Tibial nerve (tissue), 3 donors: Measurements from ENCODE around the gene RRAS2.

Experiments
- CTCF ChIP-seq, 5 experiments: fragments of 200-600 bp in 3 of 5; fragments of 450-650 bp in 2 of 5; sonication (generic) in 3 of 5; IDR thresholded peaks; one replicate each; pipeline ENCODE4 v1.5.1; 2016 to 2019; ENCODE audit warnings: antibody characterized with exemption in 5 of 5, mild to moderate bottlenecking in 3 of 5, moderate library complexity in 2 of 5
- POLR2A ChIP-seq, 2 donors: fragments of 450-650 bp; IDR thresholded peaks; one replicate each; pipeline ENCODE4 v1.6.1; 2017; ENCODE audit warnings: antibody characterized with exemption in 2 of 2, mild to moderate bottlenecking in 2 of 2, moderate library complexity in 2 of 2

- TF ChIP-seq CTCF (IDR thresholded peaks at IDR 0.05) (no peak), POLR2A (IDR thresholded peaks at IDR 0.05) (no peak)
Observed at GRCh38 chr11:14228356-14228755, 130.6 kb downstream of the RRAS2 start.
